Endodermal cell (in vitro differentiated cells): Measurements from ENCODE around the gene GRB10. TPM values are rescaled to one million over a fixed set of nuclear protein-coding genes. Genes with fewer than 3 reads are reported as not detected.

ENCODE experiments used
- DNase-seq: peaks from one replicate; pipeline ENCODE4 v3.0.0-alpha.2; 2017
- H3K27ac ChIP-seq: 2 replicates; pipeline ENCODE4 v1.5.1; 2013; ENCODE audit warnings: mild to moderate bottlenecking, low read depth, low read length, moderate library complexity
- H3K27me3 ChIP-seq: 2 replicates; pipeline ENCODE4 v1.6.1; 2013; ENCODE audit warnings: mild to moderate bottlenecking, low read length, moderate library complexity; ENCODE audit not compliant: insufficient read depth, control insufficient read depth, poor library complexity, severe bottlenecking
- H3K36me3 ChIP-seq: 2 replicates; pipeline ENCODE4 v1.7.0; 2013; ENCODE audit warnings: mild to moderate bottlenecking, low read length, moderate library complexity; ENCODE audit not compliant: control insufficient read depth, insufficient read depth
- H3K4me1 ChIP-seq: one replicate; pipeline ENCODE4 v1.7.0; 2013; ENCODE audit warnings: low read length; ENCODE audit not compliant: control insufficient read depth, insufficient read depth
- H3K4me3 ChIP-seq: 2 replicates; pipeline ENCODE4 v1.5.1; 2013; ENCODE audit warnings: mild to moderate bottlenecking, low read length, moderate library complexity
- H3K9ac ChIP-seq: 2 replicates; pipeline ENCODE4 v1.6.1; 2013; ENCODE audit warnings: mild to moderate bottlenecking, low read length, moderate library complexity; ENCODE audit not compliant: poor library complexity, severe bottlenecking; ENCODE audit errors: extremely low read depth
- H3K9me3 ChIP-seq: 2 replicates; pipeline ENCODE4 v1.6.1; 2013; ENCODE audit warnings: mild to moderate bottlenecking, low read length, moderate library complexity; ENCODE audit not compliant: control insufficient read depth
- H3K27ac Mint-ChIP-seq: 2 replicates; pipeline ENCODE4 v1.8.0; 2020; ENCODE audit warnings: mixed read lengths
- H3K27me3 Mint-ChIP-seq: 2 replicates; pipeline ENCODE4 v1.8.0; 2021; ENCODE audit warnings: mild to moderate bottlenecking, mixed read lengths; ENCODE audit not compliant: insufficient read depth
- H3K36me3 Mint-ChIP-seq: 2 replicates; pipeline ENCODE4 v1.8.0; 2020; ENCODE audit warnings: low read depth, mixed read lengths
- H3K4me1 Mint-ChIP-seq: 2 replicates; pipeline ENCODE4 v1.8.0; 2020; ENCODE audit warnings: mixed read lengths
- H3K4me3 Mint-ChIP-seq: 2 replicates; pipeline ENCODE4 v1.8.0; 2020; ENCODE audit warnings: mild to moderate bottlenecking, moderate library complexity, mixed read lengths
- H3K9me3 Mint-ChIP-seq: 2 replicates; pipeline ENCODE4 v1.8.0; 2020; ENCODE audit warnings: mild to moderate bottlenecking, mixed read lengths
- CTCF ChIP-seq: fragments of 200-600 bp; sonication (generic); conservative IDR thresholded peaks from 2 replicates; pipeline ENCODE4 v1.5.0; 2021; ENCODE audit warnings: antibody characterized with exemption, mild to moderate bottlenecking
- WGBS, 2 experiments: methylation state at CpG; one replicate each; pipeline versions ENCODE4 v1.1.5 to v1.1.7; 2013; ENCODE audit warnings: missing lambda C conversion rate in 2 of 2, mixed read lengths in 1 of 2; ENCODE audit not compliant: insufficient coverage in 1 of 2, insufficient read length in 1 of 2; 5-methylcytosine and 5-hydroxymethylcytosine counted together
- total RNA-seq, 2 donors: library from RNA; stranded (reverse); fragmentation: NEBNext Ultra II Directional in 1 of 2; extraction: Animal tissue kit (Norgen Biotek cat#: 25700) in 1 of 2; gene quantifications; 2 replicates in 1 of 2; 3 replicates in 1 of 2; pipeline ENCODE4 v1.2.1, GENCODE V29; 2021

GRB10 gene
- total RNA-seq, 2 donors from 2014 or later, result 71.9 to 97.5 TPM

- Histone ChIP-seq H3K9ac (no peak overlapping the region), H3K4me3 (no peak overlapping the region), H3K27me3 (peaks cover 6% of the 10 kb centered on the region), H3K36me3 (no peaks in the 10 kb centered on the region), H3K4me1 (peaks cover 6% of the 10 kb centered on the region), H3K27ac (no peak overlapping the region), H3K9me3 (no peaks in the 10 kb centered on the region)
- Mint-ChIP-seq H3K27me3 (peaks cover 9% of the 10 kb centered on the region), H3K4me3 (no peak overlapping the region), H3K36me3 (no peaks in the 10 kb centered on the region), H3K27ac (peak overlapping the region; percentile 2), H3K4me1 (peaks cover 9% of the 10 kb centered on the region), H3K9me3 (no peaks in the 10 kb centered on the region)
- WGBS, 2 experiments, result 77 to 96% methylated on average over 4 to 9 of the region's 9 CpGs
- no peak for TF ChIP-seq CTCF
- DNase-seq, result peak; percentile 62
Observed at GRCh38 chr7:50560865-50561351, 221.8 kb downstream of the GRB10 start.

DNA sequence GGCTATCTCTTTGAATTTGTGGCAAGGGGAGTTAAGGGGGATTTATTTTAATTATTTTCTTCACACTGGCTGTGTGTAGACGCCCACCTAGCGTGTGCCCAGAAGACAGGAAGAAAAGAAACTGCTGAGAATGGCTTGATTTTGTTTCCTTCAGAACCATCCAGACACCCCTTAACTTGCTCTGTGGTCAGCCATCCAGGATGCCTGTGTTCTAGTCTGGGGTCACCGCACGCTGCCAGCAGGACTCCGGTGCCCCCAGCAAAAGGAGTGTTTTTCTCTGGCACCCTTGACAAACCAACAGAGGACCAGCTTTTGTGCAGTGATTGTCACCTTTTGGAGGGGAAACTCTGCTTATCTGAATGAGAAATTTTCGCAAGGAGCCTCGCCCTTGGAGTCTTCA is 222.8 kb downstream of the GRB10 start:
- Histone ChIP-seq H3K9ac (no peak overlapping the region), H3K9me3 (no peaks in the 10 kb centered on the region), H3K4me1 (peaks cover 6% of the 10 kb centered on the region), H3K36me3 (no peaks in the 10 kb centered on the region), H3K27me3 (peaks cover 11% of the 10 kb centered on the region), H3K4me3 (no peak overlapping the region), H3K27ac (no peak overlapping the region)
- H3K27me3 Mint-ChIP-seq, result peaks cover 7% of the 10 kb centered on the region
- no peaks in the 10 kb centered on the region for H3K9me3 Mint-ChIP-seq
- H3K4me3 Mint-ChIP-seq, result no peak overlapping the region
- DNase-seq, result no peak
- TF ChIP-seq CTCF, result no peak
- H3K27ac Mint-ChIP-seq, result no peak overlapping the region
- 95 to 97% methylated on average over 6 to 7 of the region's 7 CpGs for whole genome bisulfite sequencing, 2 experiments
- no peaks in the 10 kb centered on the region for H3K36me3 Mint-ChIP-seq
- peaks cover 9% of the 10 kb centered on the region for H3K4me1 Mint-ChIP-seq

DNA sequence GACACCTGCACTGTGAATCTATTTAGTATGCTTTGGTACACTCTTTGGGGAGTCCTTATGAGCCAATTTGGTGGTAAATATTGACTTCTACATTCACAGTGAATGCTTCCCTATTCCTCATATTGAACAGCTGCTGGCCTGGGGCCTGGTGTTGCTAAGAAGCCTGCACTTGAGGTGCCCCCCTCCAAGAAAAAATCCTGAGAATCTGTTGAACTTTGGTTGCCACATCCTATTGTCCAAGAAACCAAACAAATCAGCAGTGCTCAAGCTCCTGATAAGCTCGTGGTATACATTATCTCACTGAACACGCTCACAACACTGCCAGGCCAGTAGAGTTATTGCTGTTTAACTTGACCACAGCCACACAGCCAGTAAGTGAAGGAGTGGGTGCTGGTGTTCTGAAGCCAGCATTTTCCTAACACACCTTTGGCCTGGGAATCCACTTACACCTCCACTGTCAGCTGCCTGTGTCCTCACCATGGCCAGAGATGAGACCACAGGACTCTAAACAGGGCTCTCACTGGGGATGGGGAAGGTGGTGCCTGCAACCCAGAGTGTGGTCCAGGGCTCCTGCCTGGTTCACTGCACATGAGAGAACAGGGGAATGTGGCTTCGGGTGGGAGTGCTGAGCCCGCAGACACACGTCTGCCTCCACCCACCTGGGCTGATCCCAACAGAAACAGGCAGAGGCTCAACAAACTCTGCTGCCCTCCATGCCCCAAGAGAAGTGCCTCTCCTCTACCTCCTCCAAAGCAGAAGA is 224.2 kb downstream of the GRB10 start:
- Histone ChIP-seq H3K4me1 (peaks cover 6% of the 10 kb centered on the region), H3K4me3 (no peak overlapping the region), H3K9ac (no peak overlapping the region), H3K9me3 (no peaks in the 10 kb centered on the region), H3K27ac (no peak overlapping the region), H3K36me3 (no peaks in the 10 kb centered on the region), H3K27me3 (peaks cover 6% of the 10 kb centered on the region)
- no peak overlapping the region for H3K27ac Mint-ChIP-seq
- H3K4me3 Mint-ChIP-seq, result no peak overlapping the region
- no peaks in the 10 kb centered on the region for H3K9me3 Mint-ChIP-seq
- H3K4me1 Mint-ChIP-seq, result peaks cover 9% of the 10 kb centered on the region
- peaks cover 2% of the 10 kb centered on the region for H3K27me3 Mint-ChIP-seq
- no peak for TF ChIP-seq CTCF
- WGBS, 2 experiments, result 86 to 100% methylated on average over 1 to 5 of the region's 5 CpGs
- DNase-seq, result no peak
- H3K36me3 Mint-ChIP-seq, result no peaks in the 10 kb centered on the region
